ENCODE data around the gene UBE2QL1. TPM values are rescaled to one million over a fixed set of nuclear protein-coding genes. Genes with fewer than 3 reads are reported as not detected.
A peak's percentile ranks its signal among the peaks of the same experiment; 100 is the strongest.

Gene UBE2QL1
- polyA plus RNA-seq (2013, experiment 1 of 2; ENCODE audit: insufficient read length): 0.10 TPM
- 0.39 TPM for polyA plus RNA-seq (2013, experiment 2 of 2; ENCODE audit: insufficient read length)

- no peak for DNase-seq
Measured at GRCh38 chr5:6448622-6449464, at the start of gene UBE2QL1. TSS of gene UBE2QL1 (plus strand) at chr5:6448859. CDS start at chr5:6448894, 35 bp downstream.

- DNase-seq: peak; percentile 60
Measured at GRCh38 chr5:6399980-6400910, 48.4 kb upstream of the UBE2QL1 start.

GRCh38 chr5:6401410-6401809 lies 47.2 kb upstream of the UBE2QL1 start:
- DNase-seq: no peak

GRCh38 chr5:6402939-6403338 lies 45.7 kb upstream of the UBE2QL1 start:
- no peak for DNase-seq

- DNase-seq: no peak
Measured at GRCh38 chr5:6403416-6403815, 45.2 kb upstream of the UBE2QL1 start.

- peak; percentile 79 for DNase-seq
Measured at GRCh38 chr5:6404129-6404528, 44.5 kb upstream of the UBE2QL1 start.

- DNase-seq: no peak
Measured at GRCh38 chr5:6405591-6405990, 43.1 kb upstream of the UBE2QL1 start.

GRCh38 chr5:6407558-6408259 lies 41.0 kb upstream of the UBE2QL1 start:
- DNase-seq: no peak

- DNase-seq: no peak
Measured at GRCh38 chr5:6408260-6408596, 40.4 kb upstream of the UBE2QL1 start.

GRCh38 chr5:6408627-6409446 lies 39.8 kb upstream of the UBE2QL1 start:
- DNase-seq: no peak

GRCh38 chr5:6410421-6410820 lies 38.2 kb upstream of the UBE2QL1 start:
- DNase-seq: no peak

GRCh38 chr5:6411141-6411540 lies 37.5 kb upstream of the UBE2QL1 start:
- no peak for DNase-seq

GRCh38 chr5:6412811-6413210 lies 35.8 kb upstream of the UBE2QL1 start:
- no peak for DNase-seq

GRCh38 chr5:6417657-6418056 lies 31.0 kb upstream of the UBE2QL1 start:
- no peak for DNase-seq

- DNase-seq: no peak
Measured at GRCh38 chr5:6418679-6419276, 29.9 kb upstream of the UBE2QL1 start.

GRCh38 chr5:6419340-6419852 lies 29.3 kb upstream of the UBE2QL1 start:
- peak; percentile 36 for DNase-seq

- no peak for DNase-seq
Measured at GRCh38 chr5:6423327-6424109, 25.1 kb upstream of the UBE2QL1 start.

- DNase-seq: no peak
Measured at GRCh38 chr5:6424110-6424659, 24.5 kb upstream of the UBE2QL1 start.

- no peak for DNase-seq
Measured at GRCh38 chr5:6424700-6425099, 24.0 kb upstream of the UBE2QL1 start.

- no peak for DNase-seq
Measured at GRCh38 chr5:6427694-6428093, 21.0 kb upstream of the UBE2QL1 start.
